GM19468 (cell line): ENCODE results near the gene DAZ1.
"Not testable (repeated sequence)": the region's sequence is repeated elsewhere in the genome, so short reads cannot be mapped to it uniquely, and the experiment has no call there.

Source experiments
- ATAC-seq: cut with Tn5 transposase; IDR thresholded peaks from one replicate; pipeline ENCODE4 v1.9.1; 2021; ENCODE audit warnings: mild to moderate bottlenecking, moderate library complexity, moderate number of reproducible peaks; ENCODE audit not compliant: unreplicated experiment; ENCODE audit errors: extremely low read depth

Gene DAZ1

DNA sequence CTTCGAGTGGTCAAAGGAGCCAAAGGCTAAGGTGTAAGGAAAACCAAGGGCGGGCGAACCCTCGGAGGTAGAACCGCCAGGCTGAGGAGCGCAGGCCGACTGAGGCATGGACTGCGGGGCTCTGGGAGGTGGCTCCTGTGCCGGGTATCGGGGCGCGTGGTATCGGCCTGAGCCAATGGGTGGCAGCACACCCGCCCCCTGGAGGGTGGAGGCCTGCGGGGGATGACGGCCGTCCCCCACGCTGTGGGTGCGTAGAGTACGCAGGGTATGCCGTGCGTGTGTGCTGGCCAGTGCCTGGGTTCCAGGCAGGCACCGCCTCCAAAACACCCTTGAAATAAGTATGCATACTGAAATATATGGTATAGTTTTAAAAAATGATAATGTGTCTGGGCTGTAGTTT, at the start of gene DAZ1:
DAZ1 (minus strand) TSS at position 101 of the 400 bp plus-strand sequence. CDS start 208 bp downstream, outside the sequence.
- not testable (repeated sequence) for ATAC-seq

GRCh38 chrY:23219233-23219632, 20.4 kb upstream of the DAZ1 start, which contains the start of gene DAZ2:
Gene DAZ2, plus strand, starts transcription at chrY:23219533. Its CDS starts 208 bp downstream, at chrY:23219741.
- not testable (repeated sequence) for ATAC-seq

- ATAC-seq, result not testable (repeated sequence)
Observed at GRCh38 chrY:23210681-23211080, 11.9 kb upstream of the DAZ1 start.

GRCh38 chrY:23209802-23210495, 11.1 kb upstream of the DAZ1 start:
- not testable (repeated sequence) for ATAC-seq

GRCh38 chrY:23207455-23207854, 8.6 kb upstream of the DAZ1 start:
- ATAC-seq, result not testable (repeated sequence)
